Measurements from ENCODE around the gene PPP2R2C.

Gene PPP2R2C

GRCh38 chr4:6447672-6448171, 24.7 kb downstream of the PPP2R2C start:
- no peak for DNase-seq

GRCh38 chr4:6446538-6447451, 25.6 kb downstream of the PPP2R2C start:
- DNase-seq, result peak in 9 of 14 donors; percentile 27 to 64 (median 49)

GRCh38 chr4:6446130-6446482, 26.3 kb downstream of the PPP2R2C start:
- no peak for DNase-seq

DNA sequence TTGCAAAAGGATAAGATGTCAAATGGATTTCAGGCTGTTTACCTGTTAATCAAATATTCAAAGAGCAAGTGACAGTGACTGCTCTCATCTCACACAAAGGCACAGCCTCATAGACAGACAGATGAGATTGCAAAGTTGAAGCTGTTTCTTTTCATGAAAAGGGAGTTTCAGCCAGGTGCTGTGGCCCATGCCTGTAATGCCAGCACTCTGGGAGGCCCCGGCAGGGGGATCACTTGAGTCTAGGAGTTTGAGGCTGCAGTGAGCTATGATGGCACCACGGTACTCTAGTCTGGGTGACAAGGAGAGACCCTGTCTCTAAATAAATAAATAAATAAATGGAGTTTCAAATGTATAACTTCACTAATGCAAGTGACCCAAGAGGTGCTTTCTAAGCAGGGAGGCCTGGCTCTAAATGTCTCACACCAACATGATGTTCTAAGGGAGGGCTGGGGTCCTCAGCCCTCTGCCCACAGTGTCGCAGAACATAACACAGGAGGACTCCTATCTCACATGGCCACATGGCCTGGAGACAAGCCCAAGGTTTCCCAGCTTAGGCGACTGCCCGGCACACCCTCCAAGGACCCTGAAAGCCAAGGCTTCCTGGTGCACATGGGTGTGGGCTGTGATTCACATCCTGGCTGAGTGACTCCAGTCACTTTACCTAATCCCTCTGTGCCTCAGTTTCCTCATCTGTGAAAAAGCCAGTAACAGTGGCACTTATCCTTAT, 26.8 kb downstream of the PPP2R2C start:
- DNase-seq, result no peak

GRCh38 chr4:6444582-6444981, 27.8 kb downstream of the PPP2R2C start:
- DNase-seq, result peak in 1 of 14 donors; percentile 27

DNA sequence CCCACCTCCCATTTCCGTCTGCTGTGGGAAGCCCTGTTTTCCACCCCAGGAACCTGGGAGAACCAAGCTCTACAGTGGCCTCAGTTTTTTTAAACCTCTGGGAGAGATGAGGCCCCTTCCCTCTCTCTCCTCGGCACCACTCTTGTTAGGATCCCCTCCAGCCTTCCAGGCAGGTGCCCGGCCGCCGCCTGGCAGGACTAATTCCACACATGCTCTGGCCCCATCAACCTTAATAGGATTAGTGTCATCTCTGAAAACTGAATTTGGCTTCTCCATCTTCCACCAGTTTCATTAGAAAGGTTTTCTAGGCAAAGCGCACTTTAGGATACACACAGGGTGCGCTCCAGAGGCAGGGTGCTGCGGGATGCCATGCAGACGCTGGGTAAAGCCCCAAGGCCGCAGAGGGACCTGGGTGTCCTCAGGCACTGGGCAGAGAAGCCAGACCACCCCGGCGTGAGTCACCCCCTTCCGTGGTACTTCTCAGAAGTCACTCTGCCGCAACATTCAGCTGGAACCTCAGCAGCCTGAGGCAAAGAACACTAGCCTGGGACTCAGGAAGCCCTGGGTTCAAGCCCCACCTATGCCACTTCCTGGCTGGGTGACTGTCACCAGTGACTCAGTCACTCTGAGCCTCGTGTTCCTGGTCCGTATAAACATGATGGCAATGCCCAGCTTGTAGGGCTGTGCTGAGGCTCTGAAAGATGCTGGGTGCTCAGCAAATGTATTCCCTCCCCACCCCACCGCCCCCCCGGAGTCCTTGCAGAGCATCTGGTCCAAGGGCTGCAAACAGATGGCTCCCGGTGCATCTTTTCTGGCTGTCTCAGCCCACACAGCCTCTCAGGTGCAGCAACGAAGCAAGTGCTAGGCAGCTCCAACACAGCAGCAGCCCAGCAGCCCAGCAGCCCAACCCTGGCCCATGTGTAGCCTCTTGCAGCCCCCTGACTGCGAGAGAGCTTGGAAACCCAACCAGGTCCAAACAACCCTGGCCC, 29.1 kb downstream of the PPP2R2C start:
- DNase-seq, result peak in 1 of 14 donors; percentile 34

- DNase-seq, result no peak
These were observed 29.9 kb downstream of the PPP2R2C start for GRCh38 chr4:6442555-6442954.

GRCh38 chr4:6441758-6442157, 30.7 kb downstream of the PPP2R2C start:
- DNase-seq, result no peak

DNA sequence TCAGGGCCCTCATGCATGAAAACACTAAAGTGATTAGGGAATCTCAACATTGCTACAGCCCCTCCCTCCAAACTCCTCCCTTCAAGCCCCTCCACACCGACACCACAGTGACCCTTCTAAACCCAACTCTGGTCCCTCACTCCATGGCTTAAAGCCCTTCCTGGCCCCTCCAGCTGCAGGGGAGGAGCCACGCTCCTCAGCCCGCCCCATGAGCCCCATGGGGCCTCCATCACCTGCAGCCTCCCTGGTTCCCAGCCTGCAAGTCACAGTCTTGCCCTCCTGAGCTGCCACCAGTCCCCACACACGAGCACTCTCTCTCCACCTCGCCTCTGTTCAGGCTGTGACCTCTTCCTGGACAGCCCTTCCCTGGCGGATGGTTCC, 31.2 kb downstream of the PPP2R2C start:
- no peak for DNase-seq

DNA sequence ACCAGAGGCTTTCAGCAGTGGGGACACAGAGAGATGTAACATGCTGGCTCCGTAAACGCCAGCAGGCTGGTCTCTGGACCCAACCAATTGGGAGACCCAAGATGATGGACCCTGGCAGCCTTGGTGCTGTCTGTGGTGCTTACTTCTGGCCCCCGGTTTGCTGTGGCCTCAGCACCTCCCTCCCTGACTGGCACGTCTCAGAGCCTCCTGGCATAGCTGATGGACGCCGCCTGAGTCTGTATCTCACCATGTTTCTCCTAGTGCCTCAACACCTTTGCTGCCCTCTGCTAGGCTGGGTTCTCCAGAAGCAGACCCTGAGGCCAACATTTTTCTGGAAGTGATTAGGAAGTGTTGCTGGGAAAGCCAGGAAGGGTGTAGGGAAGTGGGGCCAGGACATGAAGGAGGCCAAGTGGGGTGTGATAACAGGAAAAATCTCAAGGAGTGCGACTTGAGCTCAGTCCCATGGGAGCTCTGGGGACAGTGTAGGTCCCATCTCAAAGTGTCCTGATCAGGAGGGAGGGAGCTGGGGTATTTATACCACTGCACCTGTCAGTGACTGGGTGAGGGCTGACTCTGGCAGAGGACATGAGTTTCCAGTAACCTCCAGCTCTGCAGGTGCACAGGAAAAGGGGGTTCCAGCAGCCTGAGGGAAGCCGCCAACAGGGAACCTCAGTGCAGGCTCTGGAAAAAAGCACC, 31.8 kb downstream of the PPP2R2C start:
- DNase-seq, result no peak

DNA sequence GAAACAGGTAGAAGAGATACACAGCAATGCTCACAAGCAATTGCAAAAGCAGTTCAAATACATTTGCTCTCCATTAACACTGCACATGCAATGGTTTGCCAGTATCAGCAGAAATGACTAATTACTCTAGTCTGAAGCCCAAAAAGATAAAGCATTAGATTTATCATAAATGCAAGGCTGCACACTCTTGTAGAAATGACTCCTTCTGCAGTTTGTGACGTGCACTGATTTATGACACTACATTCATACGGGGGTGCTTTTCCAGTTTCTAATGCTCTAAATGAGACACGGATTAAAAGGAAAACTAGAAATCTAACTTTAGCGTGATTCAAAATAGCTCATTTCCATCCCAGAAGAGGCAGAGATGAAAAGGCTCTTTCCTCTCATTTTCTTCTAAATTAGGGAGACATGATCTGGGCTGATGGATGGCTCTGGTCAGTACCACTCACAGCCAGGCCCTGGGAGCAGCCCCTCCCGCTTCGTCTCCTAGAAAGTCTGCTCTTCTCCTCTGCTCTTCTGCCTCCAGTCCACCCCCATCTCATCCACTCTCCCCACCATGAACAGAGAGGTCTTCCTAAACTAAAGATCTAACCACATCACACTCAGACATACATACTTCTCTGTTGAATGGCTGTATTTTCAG, 33.2 kb downstream of the PPP2R2C start:
- no peak for DNase-seq

- peak in 1 of 14 donors; percentile 19 for DNase-seq
These were observed 34.6 kb downstream of the PPP2R2C start for GRCh38 chr4:6437826-6438238.

GRCh38 chr4:6435010-6435409, 37.4 kb downstream of the PPP2R2C start:
- no peak for DNase-seq

GRCh38 chr4:6430927-6431326, 41.5 kb downstream of the PPP2R2C start:
- no peak for DNase-seq

DNA sequence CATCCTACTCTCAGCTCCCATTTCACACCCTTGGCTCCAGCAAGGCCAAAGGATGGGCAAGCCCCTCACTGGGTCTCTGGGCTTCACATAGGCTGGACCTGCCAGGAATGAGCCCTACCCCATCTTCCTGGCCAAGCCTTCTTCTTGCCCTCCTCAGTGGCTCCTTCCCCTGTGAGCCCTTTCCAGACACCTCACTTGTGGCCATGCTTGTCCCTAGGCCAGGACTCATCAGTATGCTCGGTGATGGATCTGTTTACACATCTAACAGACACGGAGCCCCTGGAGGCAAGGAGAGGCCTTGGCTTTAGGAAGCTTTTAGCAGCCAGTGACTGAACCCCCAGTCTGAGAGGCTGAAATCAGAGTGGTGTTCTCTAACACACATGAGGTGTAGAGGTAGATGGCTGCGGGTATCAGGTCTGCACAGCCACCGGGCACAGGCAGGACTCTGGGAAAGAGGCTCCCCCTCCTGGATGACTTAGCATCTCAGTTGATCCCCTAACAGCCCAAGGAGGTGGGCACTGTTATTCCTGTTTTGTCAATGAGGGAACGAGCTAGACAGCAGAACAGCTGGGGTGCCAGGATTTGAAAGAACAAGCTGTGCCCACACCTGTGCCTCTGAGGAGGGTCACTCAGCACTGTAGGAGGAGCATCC, 44.8 kb downstream of the PPP2R2C start:
- DNase-seq, result peak in 1 of 14 donors; percentile 29

- no peak for DNase-seq
These were observed 45.6 kb downstream of the PPP2R2C start for GRCh38 chr4:6426571-6427438.

DNA sequence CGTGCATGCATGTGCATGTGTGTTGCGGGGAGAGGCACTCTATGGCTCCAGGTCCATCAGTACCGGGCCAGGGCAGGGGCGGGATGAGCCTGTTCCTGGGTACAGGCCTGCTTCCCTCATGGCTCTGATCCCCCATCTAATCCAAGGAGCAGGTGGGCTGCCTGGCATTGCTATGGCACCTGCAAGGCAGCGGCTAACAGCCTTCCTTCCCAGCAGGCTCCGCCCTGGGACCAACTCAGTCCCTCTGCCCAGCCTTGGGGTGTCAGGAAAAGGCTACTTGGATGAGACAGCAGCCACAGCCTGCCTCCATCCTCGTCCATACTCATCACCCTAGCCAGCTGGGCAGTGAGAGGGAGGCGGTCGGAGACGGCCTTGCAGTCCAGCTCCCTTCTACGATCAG, 46.5 kb downstream of the PPP2R2C start:
- DNase-seq, result peak in 1 of 14 donors; percentile 22

DNA sequence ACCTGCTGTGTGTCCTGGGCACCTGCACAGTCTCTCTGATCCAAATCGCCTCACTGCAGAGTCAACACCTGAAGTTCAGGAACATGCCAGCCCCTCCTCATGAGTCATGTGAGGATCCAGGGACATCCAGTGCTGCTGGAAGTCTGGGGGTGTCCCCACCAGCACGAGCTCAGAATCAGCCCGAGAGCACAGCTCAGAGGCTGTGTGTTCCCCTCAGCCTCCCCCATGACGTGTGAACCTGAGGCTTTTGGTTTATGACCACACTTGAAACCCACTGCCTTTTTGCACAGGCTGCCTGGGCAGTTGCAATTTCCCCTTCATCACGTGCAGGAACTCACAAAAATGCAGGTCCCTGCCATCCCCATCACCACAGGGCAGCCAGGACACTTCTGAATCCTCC, 47.1 kb downstream of the PPP2R2C start:
- DNase-seq, result peak in 1 of 14 donors; percentile 24

DNA sequence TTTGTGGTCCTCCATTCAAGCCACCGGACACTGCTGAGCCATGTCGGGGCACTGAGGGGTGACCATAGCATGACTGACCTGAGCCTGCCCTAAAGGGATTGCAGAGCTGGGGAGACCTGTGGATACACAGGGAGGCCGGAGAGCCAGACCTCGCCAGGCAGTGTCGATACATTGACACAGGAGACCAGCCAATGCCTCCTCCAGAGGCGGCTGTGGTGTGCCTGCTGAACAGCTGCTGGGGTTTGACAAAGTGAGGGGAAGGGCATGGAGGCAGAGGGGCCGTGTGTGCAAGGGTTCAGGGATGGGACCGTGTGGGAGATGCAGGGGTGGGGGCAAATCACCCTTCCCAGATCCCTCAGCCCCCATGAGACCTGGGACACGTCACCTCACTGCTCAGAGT, 48.0 kb downstream of the PPP2R2C start:
- no peak for DNase-seq

- DNase-seq, result no peak
These were observed 48.8 kb downstream of the PPP2R2C start for GRCh38 chr4:6423575-6423974.
